IPS-20b (cell line): ENCODE results near the gene ADGRD1.

ENCODE experiments used
- H3K27ac ChIP-seq: one replicate; pipeline ENCODE4 v1.5.1; 2013; ENCODE audit warnings: low read length
- H3K27me3 ChIP-seq: 2 replicates; pipeline ENCODE4 v1.6.1; 2013; ENCODE audit warnings: mild to moderate bottlenecking, low read length, inconsistent platforms; ENCODE audit not compliant: insufficient read depth
- H3K36me3 ChIP-seq: 2 replicates; pipeline ENCODE4 v1.6.1; 2013; ENCODE audit warnings: low read depth, mild to moderate bottlenecking, inconsistent platforms, low read length, moderate library complexity; ENCODE audit not compliant: insufficient read depth
- H3K4me1 ChIP-seq: 2 replicates; pipeline ENCODE4 v1.6.1; 2013; ENCODE audit warnings: mild to moderate bottlenecking, control low read depth, inconsistent platforms, low read length, moderate library complexity; ENCODE audit not compliant: insufficient read depth
- H3K4me3 ChIP-seq: 2 replicates; pipeline ENCODE4 v1.5.1; 2013; ENCODE audit warnings: mild to moderate bottlenecking, low read length, inconsistent platforms
- H3K9ac ChIP-seq: 2 replicates; pipeline ENCODE4 v1.6.1; 2013; ENCODE audit warnings: low read depth, mild to moderate bottlenecking, inconsistent platforms, low read length, moderate library complexity
- H3K9me3 ChIP-seq: 2 replicates; pipeline ENCODE4 v1.6.1; 2013; ENCODE audit warnings: mild to moderate bottlenecking, low read depth, low read length, inconsistent platforms; ENCODE audit not compliant: insufficient read depth

The ADGRD1 gene

DNA sequence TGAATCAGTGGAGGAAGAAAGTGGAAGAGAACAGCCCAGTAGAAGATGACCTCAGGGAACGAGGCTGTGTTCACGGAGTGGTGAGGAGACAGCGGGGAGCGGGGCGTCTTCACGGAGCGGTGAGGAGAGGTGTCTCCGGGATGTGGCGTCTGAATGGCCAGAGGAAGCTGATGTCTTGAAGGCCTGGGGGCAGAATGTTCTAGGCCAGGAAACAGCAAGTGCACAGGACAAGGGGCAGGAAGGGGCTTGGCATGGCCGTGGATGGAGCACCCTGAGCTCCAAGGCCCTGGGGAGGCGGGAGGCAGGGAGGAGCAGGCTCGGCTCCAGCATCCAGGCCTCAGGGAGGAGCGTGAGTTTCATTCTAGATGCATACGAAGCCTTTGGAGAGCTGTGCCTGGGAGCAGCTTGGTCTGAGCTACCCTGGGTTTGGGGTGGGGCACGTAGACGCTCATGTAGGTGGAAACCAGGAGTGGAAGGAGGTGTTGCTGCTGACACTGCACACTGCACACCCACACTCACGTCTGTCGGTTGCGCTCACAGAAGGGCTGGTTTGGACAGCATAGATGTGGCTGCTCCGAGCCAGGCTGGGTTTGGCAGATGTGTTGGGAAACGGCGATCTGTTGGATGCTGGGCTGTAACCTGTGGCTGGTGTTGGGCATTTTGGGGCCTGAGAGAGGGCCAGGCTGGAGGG, 131.6 kb downstream of the ADGRD1 start:
- Histone ChIP-seq H3K27me3 (no peaks in the 10 kb centered on the region), H3K4me1 (no peaks in the 10 kb centered on the region), H3K27ac (no peak overlapping the region), H3K9me3 (no peaks in the 10 kb centered on the region), H3K4me3 (no peak overlapping the region), H3K9ac (no peak overlapping the region), H3K36me3 (no peaks in the 10 kb centered on the region)

DNA sequence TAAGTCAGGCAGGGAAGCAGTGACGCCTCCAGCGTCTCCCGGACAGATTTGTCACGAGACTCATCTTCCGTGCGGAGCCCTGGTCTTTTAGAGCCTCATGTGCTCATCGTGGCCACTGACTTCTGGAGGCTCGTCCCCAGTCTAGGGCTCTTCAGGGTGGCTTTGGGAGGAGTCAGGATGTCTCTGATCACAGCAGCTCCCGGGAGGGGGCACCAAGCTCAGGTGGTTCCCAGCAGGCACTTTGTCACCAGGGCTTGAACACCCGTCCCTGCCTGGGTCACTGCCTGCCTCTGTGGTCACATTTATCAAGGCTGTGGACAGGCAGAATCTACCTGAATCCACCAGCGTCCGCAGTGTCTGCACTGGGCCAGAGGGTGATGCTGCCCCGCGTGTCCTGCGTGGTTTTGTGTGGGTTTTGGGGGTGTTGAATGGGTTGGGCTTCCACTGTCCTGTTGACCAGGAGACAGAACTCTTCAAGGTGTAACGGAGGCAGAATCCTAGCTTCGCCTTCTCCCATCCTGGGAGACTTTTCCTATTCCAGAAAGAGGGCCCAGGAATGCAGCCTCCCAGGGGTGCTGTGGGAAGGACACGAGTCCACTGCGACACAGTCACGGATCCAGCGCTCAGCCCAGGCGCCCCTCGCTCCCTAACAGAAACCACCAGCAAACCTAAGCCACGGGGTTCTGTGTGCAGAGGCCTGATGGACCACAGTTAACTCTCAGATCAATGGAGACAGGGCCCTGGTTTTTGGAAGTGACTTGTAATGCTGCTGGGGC, 132.3 kb downstream of the ADGRD1 start:
- Histone ChIP-seq H3K9ac (no peak overlapping the region), H3K27ac (no peak overlapping the region), H3K36me3 (no peaks in the 10 kb centered on the region), H3K27me3 (no peaks in the 10 kb centered on the region), H3K4me1 (no peaks in the 10 kb centered on the region), H3K9me3 (no peaks in the 10 kb centered on the region), H3K4me3 (no peak overlapping the region)

DNA sequence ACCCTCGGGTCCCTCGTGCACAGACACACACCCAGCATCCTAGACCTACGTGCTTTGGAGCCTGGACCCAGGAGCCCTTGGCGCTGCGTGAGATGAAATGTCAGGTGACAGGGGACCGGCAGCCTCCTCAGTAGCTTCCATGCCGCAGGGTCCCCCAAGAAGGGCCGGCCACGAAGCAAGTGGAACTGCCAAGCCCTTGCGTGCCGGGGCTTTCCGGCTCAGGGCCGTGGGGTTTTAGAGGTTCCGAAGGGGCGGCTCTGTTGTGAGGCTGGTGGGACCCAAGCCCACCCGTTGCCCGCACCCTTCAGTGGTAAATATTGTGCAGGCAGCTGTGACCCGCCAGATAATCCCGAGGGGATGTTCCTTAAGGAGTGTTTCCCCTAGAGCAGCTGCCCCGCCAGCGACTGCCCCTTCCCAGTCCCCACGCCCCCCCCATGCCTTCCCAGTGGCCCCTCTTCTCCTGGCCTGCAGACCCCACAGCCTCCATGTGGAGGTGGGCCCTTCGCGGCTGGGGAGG, 133.7 kb downstream of the ADGRD1 start:
- Histone ChIP-seq H3K36me3 (no peaks in the 10 kb centered on the region), H3K9ac (no peak overlapping the region), H3K4me3 (no peak overlapping the region), H3K9me3 (no peaks in the 10 kb centered on the region), H3K27ac (no peak overlapping the region), H3K4me1 (no peaks in the 10 kb centered on the region), H3K27me3 (no peaks in the 10 kb centered on the region)

DNA sequence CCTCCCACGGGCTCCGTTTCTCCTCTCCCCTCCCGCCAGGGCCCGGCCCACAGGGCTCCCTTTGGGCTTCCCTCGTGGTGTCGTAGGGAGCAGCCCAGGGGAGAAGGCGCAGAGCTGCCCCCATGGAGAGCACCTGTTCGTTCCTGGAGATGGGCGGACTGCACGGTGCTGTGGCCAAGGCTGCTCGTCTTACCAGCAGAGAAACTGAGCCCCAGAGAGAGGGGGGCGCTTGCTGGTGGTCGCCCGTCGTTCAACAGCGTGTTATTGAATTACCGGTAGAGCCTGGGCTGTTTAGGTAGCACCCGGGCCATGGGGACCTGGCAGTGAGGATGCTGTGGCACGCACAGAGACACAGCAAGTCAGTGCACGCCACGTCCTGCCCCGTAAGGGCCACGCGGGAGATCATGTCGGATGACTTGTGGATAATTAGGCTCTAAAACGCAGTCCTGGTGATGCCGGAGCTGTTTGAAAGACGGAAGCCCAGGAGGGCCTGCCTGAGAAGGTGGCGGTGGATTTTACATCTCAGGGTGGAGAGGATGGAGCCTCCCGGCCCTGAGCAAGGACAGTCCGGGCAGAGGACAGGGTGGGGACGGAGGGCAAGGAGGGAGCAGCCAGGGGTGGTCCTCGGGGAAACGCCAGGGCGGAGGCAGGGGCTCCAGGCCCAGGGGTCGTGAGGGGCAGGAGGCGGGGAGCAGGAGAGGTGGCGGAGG, 134.4 kb downstream of the ADGRD1 start:
- no peaks in the 10 kb centered on the region for H3K27me3 ChIP-seq
- no peaks in the 10 kb centered on the region for H3K9me3 ChIP-seq
- no peaks in the 10 kb centered on the region for H3K36me3 ChIP-seq
- no peaks in the 10 kb centered on the region for H3K4me1 ChIP-seq
- no peak overlapping the region for H3K9ac ChIP-seq
- H3K27ac ChIP-seq = no peak overlapping the region
- no peak overlapping the region for H3K4me3 ChIP-seq

GRCh38 chr12:131088701-131089530, 135.2 kb downstream of the ADGRD1 start:
- H3K4me1 ChIP-seq = no peaks in the 10 kb centered on the region
- no peak overlapping the region for H3K27ac ChIP-seq
- H3K9me3 ChIP-seq = no peaks in the 10 kb centered on the region
- no peaks in the 10 kb centered on the region for H3K27me3 ChIP-seq
- no peak overlapping the region for H3K9ac ChIP-seq
- H3K36me3 ChIP-seq = no peaks in the 10 kb centered on the region
- H3K4me3 ChIP-seq = no peak overlapping the region

DNA sequence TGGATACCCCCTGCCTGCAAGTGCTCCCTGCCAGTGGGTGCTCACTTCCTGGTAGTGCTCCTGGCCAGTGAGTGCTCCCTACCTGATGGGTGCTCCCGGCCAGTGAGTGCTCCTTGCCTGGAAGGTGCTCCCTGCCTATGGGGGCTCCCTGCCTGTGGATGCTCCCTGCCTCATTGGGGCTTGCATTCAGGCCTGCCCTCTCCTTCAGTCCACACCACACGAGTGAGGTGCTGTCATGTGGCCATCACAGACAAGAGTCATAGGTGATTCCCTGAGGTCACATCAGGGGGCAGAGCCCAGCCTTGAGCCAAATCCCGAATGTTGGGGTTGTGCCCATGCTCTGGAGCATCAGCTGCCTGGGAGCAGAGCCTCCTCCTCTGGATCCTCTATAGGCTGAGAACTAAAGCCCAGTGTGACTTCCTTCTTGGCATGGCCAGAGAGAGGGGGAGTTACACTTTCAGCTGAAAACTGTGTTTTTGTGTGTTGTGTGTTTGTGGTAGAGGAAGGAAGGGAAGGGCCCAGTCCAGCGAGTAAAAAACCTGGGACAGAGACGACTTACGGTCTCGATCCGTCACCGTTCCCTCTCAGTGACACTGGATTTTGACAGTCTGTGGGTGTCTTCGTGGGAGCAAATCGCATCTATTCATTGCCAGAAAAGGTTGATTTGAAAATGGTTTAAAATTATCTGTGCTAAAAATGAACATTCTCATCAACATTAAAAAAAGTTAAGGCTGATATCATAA, 136.0 kb downstream of the ADGRD1 start:
- Histone ChIP-seq H3K4me3 (no peak overlapping the region), H3K36me3 (no peaks in the 10 kb centered on the region), H3K9me3 (no peaks in the 10 kb centered on the region), H3K4me1 (no peaks in the 10 kb centered on the region), H3K9ac (no peak overlapping the region), H3K27ac (no peak overlapping the region), H3K27me3 (no peaks in the 10 kb centered on the region)

DNA sequence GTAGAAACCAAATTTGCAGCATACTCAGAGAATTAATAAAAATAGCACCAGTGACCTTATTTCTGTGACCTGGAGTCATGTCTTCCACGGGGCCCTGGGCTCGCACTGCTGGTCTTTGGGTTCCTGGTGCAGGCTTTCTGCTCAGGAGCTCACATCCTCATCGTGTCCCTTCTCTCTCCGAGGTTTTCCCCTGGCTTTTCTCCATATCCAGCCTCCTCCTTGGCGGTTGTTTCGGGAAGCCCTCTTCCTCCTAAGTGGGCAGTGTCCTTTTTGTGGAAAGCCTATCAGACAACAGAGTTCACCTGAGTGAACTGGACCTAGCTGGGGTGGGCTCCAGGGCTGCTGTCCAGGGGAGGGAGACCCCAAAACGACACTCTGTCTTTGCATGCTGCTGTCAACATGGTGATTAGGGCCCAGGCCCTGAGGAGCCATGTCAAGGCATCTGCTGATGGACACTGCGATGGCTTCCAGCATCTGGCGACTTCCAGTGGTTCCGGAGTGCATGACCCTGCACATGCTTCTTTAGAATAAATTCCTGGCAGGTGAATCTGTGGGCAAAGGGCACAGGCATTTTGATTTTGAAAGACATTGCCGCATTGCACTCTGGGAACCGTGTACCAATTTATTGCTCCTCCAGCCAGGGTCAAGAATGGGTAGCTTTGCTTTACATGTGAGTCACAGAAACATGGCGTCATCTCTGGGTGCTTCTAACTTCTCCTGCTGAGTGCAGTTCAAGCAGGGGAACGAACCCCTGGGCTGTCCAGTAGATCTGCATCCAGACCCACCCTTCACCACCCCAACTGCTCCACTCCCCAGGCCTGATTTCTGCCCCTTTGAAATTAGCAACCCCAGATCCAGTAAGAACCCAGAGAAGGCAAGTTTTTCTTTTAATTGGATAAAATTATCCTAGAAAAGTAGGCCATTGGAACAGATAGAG, 136.8 kb downstream of the ADGRD1 start:
- H3K27me3 ChIP-seq = no peaks in the 10 kb centered on the region
- H3K4me1 ChIP-seq = no peaks in the 10 kb centered on the region
- no peak overlapping the region for H3K27ac ChIP-seq
- H3K36me3 ChIP-seq = no peaks in the 10 kb centered on the region
- H3K4me3 ChIP-seq = no peak overlapping the region
- H3K9me3 ChIP-seq = no peaks in the 10 kb centered on the region
- no peak overlapping the region for H3K9ac ChIP-seq

GRCh38 chr12:131091413-131091975, 137.8 kb downstream of the ADGRD1 start:
- Histone ChIP-seq H3K27me3 (no peaks in the 10 kb centered on the region), H3K4me3 (no peak overlapping the region), H3K9ac (no peak overlapping the region), H3K36me3 (no peaks in the 10 kb centered on the region), H3K9me3 (no peaks in the 10 kb centered on the region), H3K4me1 (no peaks in the 10 kb centered on the region), H3K27ac (no peak overlapping the region)

DNA sequence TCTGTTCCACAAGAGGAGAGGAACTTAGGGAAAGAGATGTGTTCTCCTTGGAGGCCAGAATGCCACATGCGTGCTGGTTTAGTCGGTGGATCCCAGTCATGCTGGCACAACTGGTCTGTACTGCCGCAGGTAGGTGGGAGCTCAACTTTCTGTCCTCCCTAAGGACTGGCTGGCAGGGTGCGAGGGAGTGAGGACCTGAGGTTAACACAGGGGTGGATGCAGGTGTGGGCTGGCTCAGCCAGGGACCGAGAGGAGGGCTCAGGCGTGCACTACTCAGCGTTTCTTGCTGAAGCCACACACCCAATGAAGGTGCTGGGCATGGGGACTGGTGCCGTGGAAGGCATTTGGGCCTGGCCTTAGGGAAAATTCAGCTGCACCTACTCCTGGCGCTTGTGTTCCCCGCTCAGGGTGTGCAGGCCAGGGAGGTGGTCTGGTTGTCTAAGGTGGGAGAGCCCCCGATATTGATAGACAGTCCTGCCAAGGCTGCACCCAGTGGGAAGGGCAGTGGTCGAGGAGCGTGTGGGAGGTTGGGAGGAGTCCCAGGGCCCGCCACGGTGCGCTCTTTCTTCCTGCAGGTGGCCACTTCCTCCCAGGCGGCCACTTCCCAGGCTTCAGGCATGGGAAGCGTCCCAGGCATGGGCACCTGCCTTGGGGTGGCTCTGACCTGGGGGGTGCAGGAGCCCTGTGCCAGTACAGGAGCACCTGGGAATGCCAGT, 138.4 kb downstream of the ADGRD1 start:
- no peak overlapping the region for H3K9ac ChIP-seq
- no peak overlapping the region for H3K4me3 ChIP-seq
- no peaks in the 10 kb centered on the region for H3K9me3 ChIP-seq
- H3K36me3 ChIP-seq = no peaks in the 10 kb centered on the region
- H3K27ac ChIP-seq = no peak overlapping the region
- H3K4me1 ChIP-seq = no peaks in the 10 kb centered on the region
- no peaks in the 10 kb centered on the region for H3K27me3 ChIP-seq
